Measurements from ENCODE around the gene TSSK2.

Gene TSSK2

GRCh38 chr22:19146215-19146968 lies 15.3 kb downstream of the TSSK2 start:
- no peak for TF ChIP-seq CTCF (IDR thresholded peaks at IDR 0.05)
- no peak for TF ChIP-seq ZFX (IDR thresholded peaks at IDR 0.05; ENCODE audit: borderline replicate concordance)
- no peak overlapping the region for H3K27ac ChIP-seq

GRCh38 chr22:19147195-19147780 lies 16.2 kb downstream of the TSSK2 start:
- no peak overlapping the region for H3K27ac ChIP-seq
- TF ChIP-seq ZFX (IDR thresholded peaks at IDR 0.05; ENCODE audit: borderline replicate concordance) (no peak), CTCF (IDR thresholded peaks at IDR 0.05) (no peak)

GRCh38 chr22:19148417-19149046 lies 17.4 kb downstream of the TSSK2 start:
- TF ChIP-seq CTCF (IDR thresholded peaks at IDR 0.05) (no peak), ZFX (IDR thresholded peaks at IDR 0.05; ENCODE audit: borderline replicate concordance) (no peak)
- H3K27ac ChIP-seq = no peak overlapping the region

- no peak overlapping the region for H3K27ac ChIP-seq
- TF ChIP-seq ZFX (IDR thresholded peaks at IDR 0.05; ENCODE audit: borderline replicate concordance) (no peak), CTCF (IDR thresholded peaks at IDR 0.05) (no peak)
These were observed 18.2 kb downstream of the TSSK2 start for GRCh38 chr22:19149047-19149883.

GRCh38 chr22:19149991-19150390 lies 18.9 kb downstream of the TSSK2 start, which contains the start of gene GSC2:
Gene GSC2, minus strand, starts transcription at chr22:19150292. Its CDS starts 9 bp downstream, at chr22:19150283.
- H3K27ac ChIP-seq = no peak within 1 kb of the TSS
- TF ChIP-seq CTCF (IDR thresholded peaks at IDR 0.05) (no peak), ZFX (IDR thresholded peaks at IDR 0.05; ENCODE audit: borderline replicate concordance) (no peak)

- no peak overlapping the region for H3K27ac ChIP-seq
- TF ChIP-seq CTCF (IDR thresholded peaks at IDR 0.05) (no peak), ZFX (IDR thresholded peaks at IDR 0.05; ENCODE audit: borderline replicate concordance) (no peak)
These were observed 19.6 kb downstream of the TSSK2 start for GRCh38 chr22:19150482-19151328.

All from 22Rv1 (cell line).